Right lobe of liver (tissue), 6 donors: ENCODE results near the gene DYRK1A. TPM values are rescaled to one million over a fixed set of nuclear protein-coding genes. Genes with fewer than 3 reads are reported as not detected.

Source experiments
- ATAC-seq, 4 donors: fragments of 200-7000 bp; cut with Tn5 transposase; one replicate each; pipeline ENCODE4 v1.9.1; 2020; ENCODE audit warnings: mild to moderate bottlenecking in 4 of 4, moderate library complexity in 4 of 4
- DNase-seq, 3 donors: peaks; one replicate each; pipeline ENCODE4 v3.0.0-alpha.2; 2020
- H3K27ac ChIP-seq, 3 donors: fragments of 200-600 bp; one replicate each; pipeline ENCODE4 v1.8.0; 2022
- H3K27me3 ChIP-seq, 2 donors: fragments of 200-600 bp; one replicate each; pipeline ENCODE4 v1.8.0; 2022
- H3K36me3 ChIP-seq, 4 donors: fragments of 200-600 bp; sonication (generic) in 1 of 4; one replicate each; pipeline versions ENCODE4 v1.5.1 to v1.8.0; 2017 to 2022; ENCODE audit warnings: control low read depth in 1 of 4
- H3K4me1 ChIP-seq, 4 donors: fragments of 200-600 bp; sonication (generic) in 1 of 4; one replicate each; pipeline versions ENCODE4 v1.5.1 to v1.8.0; 2017 to 2022; ENCODE audit warnings: control low read depth in 1 of 4
- H3K4me3 ChIP-seq, 3 donors: fragments of 200-600 bp; one replicate each; pipeline ENCODE4 v1.8.0; 2022
- H3K9me3 ChIP-seq, 4 donors: fragments of 200-600 bp; sonication (generic) in 1 of 4; one replicate each; pipeline versions ENCODE4 v1.5.1 to v1.8.0; 2017 to 2022; ENCODE audit warnings: control low read depth in 1 of 4
- CTCF ChIP-seq, 4 donors: fragments of 200-600 bp in 3 of 4; fragments of 450-650 bp in 1 of 4; IDR thresholded peaks; one replicate each; pipeline versions ENCODE4 v1.5.1 to v1.8.0; 2016 to 2022; ENCODE audit warnings: antibody characterized with exemption in 4 of 4, mild to moderate bottlenecking in 2 of 4
- POLR2A ChIP-seq: fragments of 450-650 bp; IDR thresholded peaks from one replicate; pipeline ENCODE4 v1.6.1; 2017; ENCODE audit warnings: antibody characterized with exemption, mild to moderate bottlenecking
- WGBS: methylation state at CpG from one replicate; pipeline ENCODE4 v1.1.6; 2018; ENCODE audit warnings: low coverage, low lambda C conversion rate; ENCODE audit not compliant: insufficient coverage; ENCODE audit errors: missing lambda C conversion rate; 5-methylcytosine and 5-hydroxymethylcytosine counted together
- intact Hi-C, 2 donors: fragments of 100-400 bp; cut with DNase I; formaldehyde crosslinking; loops; one replicate each; pipeline versions ENCODE4 v1.11.2 to v1.14.1; 2022
- total RNA-seq, 6 experiments: library from RNA; depleted of rRNA in 2 of 6; stranded (reverse); fragments of >200 nt in 2 of 6; fragmentation: NEBNext Ultra II Directional in 3 of 6; extraction: Animal tissue kit (Norgen Biotek cat#: 25700) in 3 of 6; gene quantifications; one replicate each; pipeline versions ENCODE4 v1.1.0 to v1.2.4, GENCODE V29; 2016 to 2023
- donor health status: DM: no; HTN: yes; CAD: no.
- donor health status: DM: no; HTN: no; CAD: no.
- donor health status: DM: no; HTN: no; CAD: no.
- donor health status: DM: no; HTN: yes; CAD: no.
- donor health status: DM: no; HTN: yes; CAD: no.

DYRK1A gene
- total RNA-seq, 6 experiments from 2014 or later, result 20.6 to 32.5 (median 25.7) TPM

- TF ChIP-seq POLR2A, result no peak
- no peak for TF ChIP-seq CTCF (IDR thresholded peaks at IDR 0.05)
- intact Hi-C loops, result no loop called here
- Histone ChIP-seq H3K4me1 (peaks cover 0 to 52% (median 10%) of the 10 kb centered on the region in 4 donors), H3K4me3 (no peak overlapping the region), H3K36me3 (no peaks in the 10 kb centered on the region), H3K9me3 (no peaks in the 10 kb centered on the region), H3K27me3 (no peaks in the 10 kb centered on the region), H3K27ac (no peak overlapping the region)
- DNase-seq, result no peak
- no peak for ATAC-seq
- WGBS, result 49% methylated on average over 3 of the region's 3 CpGs
Measured at GRCh38 chr21:37435711-37436110, 69.1 kb downstream of the DYRK1A start.

DNA sequence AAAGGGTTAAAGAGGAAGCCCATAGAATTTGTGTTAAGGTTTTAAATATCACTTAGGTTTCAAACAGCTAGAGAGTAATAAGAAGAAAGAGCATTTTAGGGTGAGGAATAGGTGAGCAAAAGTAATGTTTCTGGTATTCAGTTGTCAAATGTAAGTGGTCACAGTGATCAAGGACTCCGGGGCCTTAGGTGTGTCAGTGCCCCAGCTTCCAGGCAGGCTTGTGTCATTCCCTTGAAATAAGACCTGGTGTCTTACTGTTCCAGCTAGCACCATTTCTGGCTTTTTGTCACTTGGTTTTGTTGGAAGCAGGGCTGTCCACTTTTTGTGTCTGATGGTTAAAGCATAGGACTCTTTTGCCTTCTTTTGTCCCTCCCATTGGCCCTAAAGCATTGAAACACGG lies 69.6 kb downstream of the DYRK1A start:
- peaks cover 0 to 48% (median 8%) of the 10 kb centered on the region in 4 donors for H3K4me1 ChIP-seq
- no peak for ATAC-seq
- WGBS, result 85% methylated on average over 2 of the region's 2 CpGs

GRCh38 chr21:37437376-37438080 lies 71.0 kb downstream of the DYRK1A start:
- Histone ChIP-seq H3K4me3 (no peak overlapping the region), H3K27ac (no peak overlapping the region), H3K4me1 (peaks cover 0 to 34% (median 1%) of the 10 kb centered on the region in 4 donors), H3K27me3 (no peaks in the 10 kb centered on the region), H3K36me3 (no peaks in the 10 kb centered on the region), H3K9me3 (no peaks in the 10 kb centered on the region)
- intact Hi-C loops, result no loop called here
- WGBS, result 56% methylated on average over 1 of the region's 1 CpG
- DNase-seq (no peak), ATAC-seq (no peak)
- TF ChIP-seq CTCF (IDR thresholded peaks at IDR 0.05) (no peak), POLR2A (no peak)

More for the DNA sequence above, 69.6 kb downstream of the DYRK1A start:
- intact Hi-C loops, result no loop called here
- no peak overlapping the region for H3K27ac ChIP-seq
- TF ChIP-seq CTCF (IDR thresholded peaks at IDR 0.05), result no peak
- TF ChIP-seq POLR2A, result no peak
- DNase-seq, result no peak
- no peaks in the 10 kb centered on the region for H3K9me3 ChIP-seq
- no peak overlapping the region for H3K4me3 ChIP-seq
- no peaks in the 10 kb centered on the region for H3K27me3 ChIP-seq
- no peaks in the 10 kb centered on the region for H3K36me3 ChIP-seq

GRCh38 chr21:37443683-37444082 lies 77.1 kb downstream of the DYRK1A start:
- no peaks in the 10 kb centered on the region for H3K27me3 ChIP-seq
- H3K9me3 ChIP-seq, result no peaks in the 10 kb centered on the region
- no peak overlapping the region for H3K4me3 ChIP-seq
- 83% methylated on average over 4 of the region's 4 CpGs for WGBS
- no peak for ATAC-seq
- TF ChIP-seq POLR2A, result no peak
- no peak for TF ChIP-seq CTCF (IDR thresholded peaks at IDR 0.05)
- no peak overlapping the region for H3K27ac ChIP-seq
- intact Hi-C loops, result no loop called here
- H3K4me1 ChIP-seq, result peaks cover 0 to 13% (median 0%) of the 10 kb centered on the region in 4 donors
- no peaks in the 10 kb centered on the region for H3K36me3 ChIP-seq
- DNase-seq, result no peak
